CD4-positive, alpha-beta T cell treated with Interleukin-21 for 1 hour (primary cell): Measurements from ENCODE around the gene PRPF6.

ENCODE experiments used
- DNase-seq: peaks from one replicate; pipeline ENCODE4 v3.0.0-alpha.2; 2020

Gene PRPF6

DNA sequence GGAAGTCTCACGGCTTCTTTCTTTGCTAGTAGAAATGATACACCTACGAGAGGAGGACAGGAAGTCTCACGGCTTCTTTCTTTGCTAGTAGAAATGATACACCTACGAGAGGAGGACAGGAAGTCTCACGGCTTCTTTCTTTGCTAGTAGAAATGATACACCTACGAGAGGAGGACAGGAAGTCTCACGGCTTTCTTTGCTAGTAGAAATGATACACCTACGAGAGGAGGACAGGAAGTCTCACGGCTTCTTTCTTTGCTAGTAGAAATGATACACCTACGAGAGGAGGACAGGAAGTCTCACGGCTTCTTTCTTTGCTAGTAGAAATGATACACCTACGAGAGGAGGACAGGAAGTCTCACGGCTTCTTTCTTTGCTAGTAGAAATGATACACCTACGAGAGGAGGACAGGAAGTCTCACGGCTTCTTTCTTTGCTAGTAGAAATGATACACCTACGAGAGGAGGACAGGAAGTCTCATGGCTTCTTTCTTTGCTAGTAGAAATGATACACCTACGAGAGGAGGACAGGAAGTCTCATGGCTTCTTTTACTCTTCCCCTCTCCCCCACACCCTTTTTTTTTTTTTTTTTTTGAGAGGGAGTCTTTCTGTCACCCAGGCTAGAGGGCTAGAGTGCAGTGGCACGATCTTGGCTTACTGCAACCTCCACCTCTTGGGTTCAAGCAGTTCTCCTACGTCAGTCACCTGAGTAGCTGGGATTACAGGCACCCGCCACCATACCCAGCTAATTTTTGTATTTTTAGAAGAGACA, 31.6 kb downstream of the PRPF6 start:
- DNase-seq = peak; percentile 42

DNA sequence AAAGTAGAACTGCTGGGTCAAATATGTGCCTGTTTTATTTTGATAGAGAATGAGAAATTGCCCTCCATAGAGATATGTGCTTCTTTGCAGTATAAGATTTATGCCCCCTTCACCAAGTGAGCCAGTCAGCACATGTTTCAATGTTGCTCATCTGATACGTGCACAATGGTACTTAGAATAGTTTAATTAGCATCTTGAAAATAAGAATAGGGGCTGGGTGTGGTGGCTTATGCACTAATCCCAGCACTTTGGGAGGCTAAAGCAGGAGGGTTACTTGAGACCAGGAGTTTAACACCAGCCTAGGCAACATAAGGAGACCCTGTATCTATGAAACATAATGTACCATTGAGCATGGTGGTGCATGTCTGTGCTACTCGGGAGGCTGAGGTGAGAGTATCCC, 34.7 kb downstream of the PRPF6 start:
- DNase-seq = no peak

DNA sequence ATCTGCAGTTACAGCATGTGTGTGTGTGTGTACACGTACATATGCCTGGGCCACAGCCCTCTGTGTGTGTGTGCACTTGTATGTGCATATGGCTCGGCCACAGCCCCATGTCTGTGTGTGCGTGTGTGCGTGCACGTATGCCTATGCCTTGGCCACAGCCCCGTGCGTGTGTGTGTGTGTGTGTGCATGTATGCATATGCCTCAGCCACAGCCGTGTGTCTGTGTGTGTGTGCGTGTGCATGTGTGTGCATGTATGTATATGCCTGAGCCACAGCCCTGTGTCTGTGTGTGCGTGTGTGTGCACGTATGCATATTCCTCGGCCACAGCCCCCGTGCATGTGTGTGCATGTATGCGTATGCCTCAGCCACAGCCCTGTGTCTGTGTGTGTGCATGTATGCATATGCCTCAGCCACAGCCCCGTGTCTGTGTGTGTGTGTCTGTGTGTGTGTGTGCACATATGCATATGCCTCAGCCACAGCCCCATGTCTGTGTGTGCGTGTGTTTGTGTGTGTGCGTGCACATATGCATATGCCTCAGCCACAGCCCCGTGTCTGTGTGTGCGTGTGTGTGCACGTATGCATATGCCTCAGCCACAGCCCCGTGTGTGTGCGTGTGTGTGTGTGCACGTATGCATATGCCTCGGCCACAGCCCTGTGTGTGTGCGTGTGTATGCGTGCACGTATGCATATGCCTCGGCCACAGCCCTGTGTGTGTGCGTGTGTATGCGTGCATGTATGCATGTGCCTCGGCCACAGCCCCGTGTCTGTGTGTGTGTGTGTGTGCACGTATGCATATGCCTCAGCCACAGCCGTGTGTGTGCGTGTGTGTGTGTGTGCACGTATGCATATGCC, 40.4 kb downstream of the PRPF6 start:
- no peak for DNase-seq

DNA sequence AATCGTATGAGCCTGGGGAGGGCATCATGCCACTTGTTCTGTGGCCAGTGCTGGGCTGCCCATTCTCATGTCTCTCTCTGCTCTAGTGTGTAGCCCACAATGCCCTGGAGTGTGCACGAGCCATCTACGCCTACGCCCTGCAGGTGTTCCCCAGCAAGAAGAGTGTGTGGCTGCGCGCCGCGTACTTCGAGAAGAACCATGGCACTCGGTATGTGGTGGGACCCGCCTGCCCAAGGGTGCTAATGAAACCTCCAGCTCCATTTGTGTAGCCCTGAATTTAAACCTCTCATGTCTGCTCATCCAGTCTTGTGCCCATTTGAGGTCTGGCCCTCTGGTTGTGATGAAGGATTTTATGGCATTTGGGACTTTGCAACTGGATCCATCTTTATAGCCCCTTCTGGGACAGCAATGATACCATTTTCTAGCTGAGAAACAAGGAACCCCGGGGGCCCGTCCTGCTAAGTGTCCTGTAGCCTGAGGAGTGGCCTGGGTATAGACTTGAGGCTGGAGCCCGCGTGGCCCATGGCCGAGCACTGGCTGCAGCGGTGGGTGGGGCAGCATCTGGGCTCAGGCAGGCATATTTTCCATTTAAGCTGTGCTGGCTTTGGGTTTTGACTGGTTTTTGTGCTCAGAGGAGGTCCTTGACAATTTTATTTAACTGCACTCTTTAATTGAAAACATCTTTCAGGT, 41.9 kb downstream of the PRPF6 start:
- DNase-seq = no peak

DNA sequence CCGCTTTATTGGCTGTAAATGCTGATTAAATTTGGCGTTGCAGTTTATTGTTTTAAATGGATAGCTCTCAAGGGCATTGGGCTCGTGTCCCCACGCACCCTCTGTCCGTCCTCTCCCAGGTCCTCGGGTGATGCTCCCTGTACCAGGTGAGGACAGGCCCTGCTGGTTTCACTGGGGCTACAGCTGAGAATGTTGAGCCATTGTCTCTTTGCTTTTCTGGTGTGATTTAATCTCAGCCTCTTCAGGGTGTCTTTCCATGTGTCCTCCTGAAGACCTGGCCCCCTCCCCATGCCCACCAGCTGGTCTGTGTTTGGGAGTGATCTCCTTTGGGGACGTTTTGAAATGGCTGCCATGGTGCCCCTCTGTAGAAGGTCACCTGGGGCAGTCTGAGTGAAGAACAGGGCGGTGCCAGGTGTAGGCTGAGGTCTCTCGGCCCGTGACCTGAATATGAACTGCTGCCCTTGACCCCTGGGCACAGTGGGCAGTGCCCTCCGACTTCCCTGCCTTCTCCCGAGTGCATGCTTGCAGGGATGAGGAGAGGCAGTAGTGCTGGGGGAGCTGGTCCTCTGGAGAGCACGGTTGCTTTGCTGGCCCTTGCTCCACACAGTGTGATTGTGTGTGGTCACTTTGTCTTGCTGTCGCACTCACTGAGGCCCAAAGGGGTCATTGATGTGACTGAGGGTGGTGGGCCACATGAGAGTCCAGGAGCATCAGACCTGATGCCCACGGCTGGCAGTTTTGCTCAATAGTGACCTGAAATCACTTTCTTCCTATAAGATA, 42.6 kb downstream of the PRPF6 start:
- DNase-seq = no peak

DNA sequence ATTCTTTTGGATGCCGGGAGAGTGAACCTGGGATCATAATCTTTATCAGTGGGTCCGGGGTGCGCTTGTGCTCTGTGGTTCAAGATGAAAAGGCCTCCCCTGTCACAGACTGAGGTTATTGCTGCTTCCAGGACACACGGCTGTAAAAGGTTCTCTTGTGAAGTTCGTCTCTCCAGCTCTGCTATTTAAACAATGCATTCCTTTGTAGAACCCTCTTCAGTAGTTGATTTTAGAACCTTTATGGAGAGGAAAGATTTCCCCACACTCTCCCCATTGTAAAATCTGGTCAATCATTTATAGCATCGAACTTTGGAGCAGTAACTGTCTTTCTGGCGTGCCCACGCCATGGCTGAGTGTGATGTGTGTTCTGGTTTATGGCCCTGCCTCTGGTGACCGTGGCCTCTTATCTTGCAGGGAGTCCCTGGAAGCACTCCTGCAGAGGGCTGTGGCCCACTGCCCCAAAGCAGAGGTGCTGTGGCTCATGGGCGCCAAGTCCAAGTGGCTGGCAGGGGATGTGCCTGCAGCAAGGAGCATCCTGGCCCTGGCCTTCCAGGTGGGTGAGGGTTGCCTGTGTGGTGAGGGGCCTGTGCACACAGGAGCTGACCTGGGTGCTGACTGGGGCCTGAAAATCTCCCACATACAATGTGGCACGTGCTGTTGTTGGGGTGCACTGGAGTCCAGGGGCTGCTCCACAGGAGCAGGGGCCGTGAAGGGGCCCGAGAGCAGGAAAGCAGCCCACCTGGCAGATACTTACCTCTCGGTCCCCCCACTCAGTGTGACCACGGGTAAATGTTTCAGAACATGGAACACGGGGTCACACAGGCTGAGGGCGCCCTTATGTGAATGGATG, 43.4 kb downstream of the PRPF6 start:
- no peak for DNase-seq

DNA sequence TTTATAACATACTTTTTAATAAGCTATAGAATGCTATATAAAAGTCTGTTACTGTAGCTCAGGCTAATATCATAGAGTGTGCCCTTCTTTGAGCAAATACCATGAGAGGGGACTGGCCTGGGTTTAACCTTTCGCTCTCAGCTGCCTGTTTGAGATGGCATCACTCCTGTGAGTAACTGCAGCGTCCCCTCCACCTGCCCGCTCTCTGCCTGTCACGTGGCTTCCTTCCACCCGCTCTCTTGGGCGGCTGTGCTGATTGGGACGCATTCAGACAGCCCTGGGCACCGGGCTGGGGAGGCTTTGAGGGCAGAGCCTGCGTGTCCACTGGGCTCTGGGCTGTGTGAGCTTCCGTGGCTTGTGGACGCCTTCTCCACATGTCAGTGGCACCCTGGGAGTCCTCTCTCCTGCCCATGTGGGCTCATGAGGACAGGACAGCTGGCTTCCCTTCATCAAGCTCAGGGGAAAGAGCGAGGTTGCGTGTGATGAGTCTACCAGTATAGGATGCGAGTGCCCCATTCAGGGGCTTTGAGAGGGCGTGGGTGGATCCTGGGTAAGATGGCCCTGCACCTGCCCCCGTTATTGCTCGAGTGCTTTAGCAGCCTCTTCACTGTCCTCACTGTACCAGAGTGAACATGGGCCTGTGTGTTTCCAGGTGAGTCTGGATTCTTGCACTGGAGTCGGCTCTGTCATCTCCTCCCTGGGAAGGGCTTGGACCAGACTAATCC, 44.3 kb downstream of the PRPF6 start:
- DNase-seq = no peak

DNA sequence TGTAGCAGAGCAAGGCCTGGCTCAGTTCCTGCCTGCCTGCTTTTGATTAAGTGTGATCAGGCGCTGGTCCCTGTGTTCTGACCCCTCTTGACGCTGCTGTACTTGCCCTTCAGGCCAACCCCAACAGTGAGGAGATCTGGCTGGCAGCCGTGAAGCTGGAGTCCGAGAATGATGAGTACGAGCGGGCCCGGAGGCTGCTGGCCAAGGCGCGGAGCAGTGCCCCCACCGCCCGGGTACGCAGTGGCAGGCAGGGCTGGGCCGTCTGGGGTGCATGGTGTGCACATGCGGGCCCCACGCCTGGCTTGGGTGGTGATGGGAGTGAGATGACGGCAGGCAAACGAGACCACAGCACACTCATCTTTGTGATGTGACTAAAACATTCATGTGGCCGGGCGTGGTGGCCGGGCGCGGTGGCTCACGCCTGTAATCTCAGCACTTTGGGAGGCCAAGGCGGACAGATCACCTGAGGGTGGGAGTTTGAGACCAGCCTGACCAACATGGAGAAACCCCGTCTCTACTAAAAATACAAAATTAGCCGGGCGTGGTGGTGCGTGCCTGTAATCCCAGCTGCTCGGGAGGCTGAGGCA, 45.0 kb downstream of the PRPF6 start:
- no peak for DNase-seq

DNA sequence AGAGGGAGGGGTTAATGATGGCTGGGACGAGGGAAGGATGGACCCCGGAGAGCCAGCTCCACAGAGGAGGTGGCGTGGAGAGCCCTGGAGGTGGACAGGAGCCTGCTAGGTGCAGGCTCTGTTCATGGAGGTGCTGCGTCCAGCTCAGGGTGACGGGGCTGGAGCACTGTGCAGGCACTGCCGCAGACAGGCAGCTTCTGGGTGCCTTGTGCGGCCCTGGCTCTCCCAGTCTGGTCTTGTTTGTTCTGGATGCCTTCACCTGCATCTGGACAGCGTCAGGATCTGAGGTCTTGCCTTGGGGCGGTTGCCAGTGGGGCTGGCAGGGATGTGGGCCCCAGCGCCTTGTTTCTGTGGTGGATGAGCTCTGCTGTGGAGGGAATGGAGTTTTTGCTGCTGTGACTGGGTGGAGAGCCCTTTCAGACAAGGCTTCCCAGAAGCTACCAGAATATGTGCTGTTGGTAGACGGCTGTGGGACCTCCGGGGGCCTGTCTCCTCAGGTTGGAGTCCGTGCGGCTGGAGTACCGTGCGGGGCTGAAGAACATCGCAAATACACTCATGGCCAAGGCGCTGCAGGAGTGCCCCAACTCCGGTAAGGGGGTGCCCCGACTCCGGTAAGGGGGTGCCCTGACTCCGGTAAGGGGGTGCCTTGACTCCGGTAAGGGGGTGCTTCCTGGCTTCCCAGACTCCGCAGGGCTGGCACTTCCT, 47.2 kb downstream of the PRPF6 start:
- DNase-seq = no peak

DNA sequence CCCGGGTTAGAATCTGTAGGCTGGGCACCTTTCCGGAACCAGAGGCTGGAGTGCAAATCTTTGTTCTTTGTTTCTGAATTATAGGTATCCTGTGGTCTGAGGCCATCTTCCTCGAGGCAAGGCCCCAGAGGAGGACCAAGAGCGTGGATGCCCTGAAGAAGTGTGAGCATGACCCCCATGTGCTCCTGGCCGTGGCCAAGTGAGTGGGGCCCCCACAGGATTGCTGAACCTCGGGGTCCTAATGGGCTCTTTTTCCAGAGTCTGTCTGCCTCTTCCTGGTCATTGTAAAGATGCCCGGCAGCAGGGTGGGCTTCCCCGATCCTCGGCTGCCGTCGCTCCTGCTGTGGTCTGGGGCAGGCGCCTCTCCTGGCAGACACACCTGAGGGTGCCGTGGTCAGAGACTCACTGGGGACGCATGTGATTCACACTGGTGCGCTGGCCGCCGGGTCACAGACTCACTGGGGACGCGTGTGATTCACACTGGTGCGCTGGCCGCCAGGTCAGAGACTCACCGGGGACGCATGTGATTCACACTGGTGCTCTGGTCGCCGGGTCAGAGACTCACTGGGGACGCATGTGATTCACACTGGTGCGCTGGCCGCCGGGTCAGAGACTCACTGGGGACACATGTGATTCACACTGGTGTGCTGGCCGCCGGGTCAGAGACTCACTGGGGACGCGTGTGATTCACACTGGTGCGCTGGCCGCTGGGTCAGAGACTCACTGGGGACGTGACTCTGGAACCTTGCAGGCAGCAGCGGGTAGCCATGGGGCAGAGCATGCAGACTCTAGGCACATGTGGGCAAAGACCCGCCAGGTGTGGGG, 48.6 kb downstream of the PRPF6 start:
- DNase-seq = no peak

DNA sequence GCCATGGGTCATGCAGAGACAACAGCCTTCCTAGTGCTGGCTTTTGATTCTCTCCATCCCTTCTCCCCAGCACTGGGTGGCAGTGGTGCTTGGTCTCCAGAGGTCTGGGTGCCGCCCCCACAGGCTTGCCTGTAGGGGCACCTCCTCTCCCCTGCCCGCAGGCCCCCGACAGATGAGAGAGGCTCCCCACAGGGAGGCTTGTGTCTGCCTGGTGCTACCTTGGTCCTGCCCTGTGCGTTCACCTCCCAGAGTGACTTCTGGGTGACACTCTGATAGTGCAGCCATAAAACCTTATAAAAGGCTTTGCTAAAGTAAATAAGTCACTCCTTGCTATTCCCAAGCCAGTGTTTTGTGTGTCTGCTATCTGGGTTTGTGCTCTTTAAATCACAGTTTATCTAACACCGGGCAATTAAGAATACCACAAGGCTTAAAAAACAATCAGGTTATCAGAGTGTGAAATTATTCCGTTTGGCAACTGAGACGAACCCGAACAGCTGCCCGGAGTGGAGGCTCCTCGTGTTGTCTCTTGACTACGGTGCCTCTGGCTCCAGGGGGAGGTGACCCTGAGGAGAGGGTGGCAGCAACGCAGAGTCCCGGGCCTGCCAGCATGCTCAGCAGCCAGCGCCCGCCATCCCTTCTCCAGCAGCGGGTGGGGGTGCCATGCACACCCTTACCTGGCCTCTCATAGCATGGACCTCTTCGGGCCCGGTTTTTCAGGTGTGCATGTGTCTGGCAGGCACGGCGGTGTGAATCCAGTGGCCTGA, 49.6 kb downstream of the PRPF6 start:
- DNase-seq = no peak

DNA sequence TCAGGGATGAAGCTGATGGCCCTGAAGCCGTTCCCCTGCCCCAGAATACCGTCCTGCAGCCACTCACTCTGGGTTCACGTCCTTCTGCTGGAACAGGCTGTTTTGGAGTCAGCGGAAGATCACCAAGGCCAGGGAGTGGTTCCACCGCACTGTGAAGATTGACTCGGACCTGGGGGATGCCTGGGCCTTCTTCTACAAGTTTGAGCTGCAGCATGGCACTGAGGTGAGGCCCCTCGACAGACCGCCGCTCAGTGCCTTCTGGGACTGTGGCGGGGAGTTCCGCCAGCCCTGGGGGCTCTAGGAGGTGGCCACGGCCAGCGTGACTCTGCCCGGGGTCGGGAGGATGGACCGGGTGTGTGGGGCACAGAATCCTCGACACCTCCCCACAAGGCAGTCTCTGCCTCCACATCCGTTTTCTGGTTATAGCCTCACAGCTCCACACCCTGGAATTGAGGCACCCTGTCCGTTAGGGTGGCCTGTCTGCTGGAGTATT, 50.9 kb downstream of the PRPF6 start:
- DNase-seq = no peak

DNA sequence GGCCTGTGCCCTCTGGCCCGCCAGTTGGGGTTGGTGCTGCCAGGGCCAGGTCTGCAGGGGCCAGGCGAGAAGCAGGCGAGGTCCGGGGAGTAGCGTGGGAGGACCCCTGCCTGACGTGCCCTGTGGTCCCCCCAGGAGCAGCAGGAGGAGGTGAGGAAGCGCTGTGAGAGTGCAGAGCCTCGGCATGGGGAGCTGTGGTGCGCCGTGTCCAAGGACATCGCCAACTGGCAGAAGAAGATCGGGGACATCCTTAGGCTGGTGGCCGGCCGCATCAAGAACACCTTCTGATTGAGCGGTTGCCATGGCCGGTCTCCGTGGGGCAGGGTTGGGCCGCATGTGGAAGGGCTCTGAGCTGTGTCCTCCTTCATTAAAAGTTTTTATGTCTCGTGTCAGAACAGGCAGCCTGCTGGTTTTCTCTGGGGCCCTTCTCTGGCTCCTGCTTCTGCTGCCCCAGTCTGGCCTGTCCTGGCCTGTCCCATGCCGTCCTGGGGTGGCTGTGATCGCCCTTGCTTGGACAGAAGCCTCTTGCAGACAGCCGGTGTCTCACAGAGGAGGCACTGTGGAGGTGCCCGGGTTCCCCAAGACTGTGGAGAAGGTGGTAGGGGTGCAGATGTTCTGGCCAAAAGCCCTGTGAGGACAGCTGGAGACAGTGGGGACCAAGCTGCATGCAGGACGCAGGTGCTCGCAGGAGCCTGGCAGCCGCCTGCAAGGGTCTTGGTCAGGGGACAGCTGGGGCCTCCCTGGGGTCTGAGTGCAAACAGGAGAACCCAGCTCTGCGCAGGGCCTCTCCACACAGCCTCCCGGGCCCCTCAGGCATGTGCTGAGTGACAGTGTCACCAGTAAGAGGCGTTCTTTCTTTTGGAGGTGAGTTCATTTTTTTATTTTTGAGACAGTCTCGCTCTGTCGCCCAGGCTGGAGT, 52.0 kb downstream of the PRPF6 start:
- DNase-seq = no peak

DNA sequence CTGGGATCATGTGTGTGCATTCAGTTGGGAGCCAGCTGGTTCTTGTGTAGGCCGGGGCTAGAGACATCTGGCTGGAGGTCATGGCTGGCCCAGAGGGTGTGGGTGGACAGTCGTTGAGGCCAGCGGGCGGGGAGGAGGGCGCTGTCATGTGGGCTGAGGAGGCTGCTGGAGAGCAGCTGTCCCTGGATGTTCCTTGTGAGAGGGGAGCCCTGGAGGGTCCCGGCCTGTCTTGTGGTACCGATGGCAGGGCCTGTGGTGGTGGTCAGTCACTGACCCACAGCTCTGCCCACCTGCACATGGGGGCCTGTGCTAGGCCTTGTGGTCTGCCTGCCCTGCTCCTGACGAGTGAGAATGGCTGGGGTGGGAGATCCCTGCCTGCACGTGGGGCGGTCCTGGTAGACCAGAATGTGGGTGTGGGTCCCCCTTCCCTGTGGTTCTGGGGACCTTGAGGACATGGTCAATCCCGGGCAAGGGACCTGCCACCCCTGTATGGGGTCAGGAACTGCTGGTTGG, 53.1 kb downstream of the PRPF6 start:
- DNase-seq = no peak

DNA sequence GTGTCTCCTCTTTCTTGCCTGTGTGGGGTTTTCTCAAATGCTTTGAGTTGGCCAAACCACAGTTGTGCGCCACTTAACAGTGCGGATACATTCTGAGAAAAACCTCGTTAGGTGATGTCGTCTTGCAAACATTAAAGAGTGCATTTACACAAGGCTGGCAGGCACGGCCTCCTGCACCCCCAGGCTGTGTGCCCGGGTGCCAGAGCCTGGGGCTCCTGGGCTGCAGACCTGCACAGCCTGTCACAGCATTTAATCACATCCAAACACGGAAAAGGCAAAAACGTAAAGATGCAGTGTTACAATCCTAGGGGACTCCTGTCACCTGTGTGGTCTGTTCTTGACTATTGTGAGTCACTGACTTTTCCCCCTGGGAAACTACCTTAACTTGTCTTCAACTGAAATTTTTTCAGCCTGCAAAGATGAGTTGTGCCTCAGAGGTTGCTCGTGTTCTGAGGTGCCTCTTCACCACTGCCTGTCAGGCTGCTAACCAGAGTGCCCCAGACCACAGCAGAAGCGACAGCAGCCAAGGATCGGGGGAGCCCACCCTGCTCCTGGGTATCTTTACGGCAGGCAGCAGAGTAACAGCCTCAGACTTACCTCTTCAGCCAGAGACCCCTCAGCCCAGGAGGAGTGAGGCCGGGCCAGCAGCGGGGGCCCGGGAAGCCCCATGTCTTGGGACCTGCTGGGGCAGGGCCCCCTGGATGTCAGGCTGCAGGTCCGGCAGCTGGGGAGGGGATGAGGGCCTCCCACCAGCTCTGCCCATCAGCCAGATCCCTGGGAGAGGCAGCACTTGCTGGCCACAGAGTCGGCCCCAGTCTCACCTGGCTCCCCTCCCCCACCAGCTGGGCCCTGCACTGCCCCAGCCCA, 54.4 kb downstream of the PRPF6 start:
- peak; percentile 44 for DNase-seq

DNA sequence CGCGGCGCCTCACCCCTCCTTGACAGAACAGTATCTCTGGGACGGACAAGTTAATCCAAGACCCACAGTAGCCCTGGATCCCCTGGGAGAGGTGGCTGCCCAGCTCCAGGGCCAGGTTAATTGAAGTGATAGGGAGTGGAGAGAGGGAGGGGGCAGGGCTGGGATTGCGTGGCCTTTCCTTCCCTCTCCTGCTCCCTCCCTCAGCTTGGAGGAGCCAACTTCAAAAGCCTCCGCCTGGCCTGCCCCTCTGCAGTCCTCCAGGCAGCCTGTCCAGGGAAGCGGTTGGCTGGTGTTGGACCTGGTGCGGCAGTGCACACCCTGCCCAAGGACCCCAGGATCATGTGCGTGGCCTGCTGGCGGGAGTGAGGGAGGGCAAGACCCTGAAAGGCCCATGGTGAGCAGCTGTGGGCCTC, 55.0 kb downstream of the PRPF6 start, which contains the start of gene C20orf204:
C20orf204 (plus strand) TSS at position 250 of the 413 bp plus-strand sequence; CDS start at position 392, 142 bp downstream.
- no peak for DNase-seq
